A673 (cell line): Measurements from ENCODE around the gene KCNQ1.

ENCODE experiments used
- CTCF ChIP-seq: fragments of 300-800, 200-600 bp; sonication (generic); conservative IDR thresholded peaks from 2 replicates; pipeline ENCODE4 v1.5.1; 2017; ENCODE audit warnings: low read depth, mild to moderate bottlenecking, antibody characterized with exemption, low read length, moderate library complexity, mixed read lengths
- EZH2 ChIP-seq: fragments of 200-600 bp; sonication (generic); IDR thresholded peaks from 2 replicates; pipeline ENCODE4 v1.6.1; 2017; ENCODE audit warnings: borderline replicate concordance, low read depth, mild to moderate bottlenecking, mixed read lengths, antibody characterized with exemption, low read length; ENCODE audit not compliant: poor library complexity, severe bottlenecking

GRCh38 chr11:2442589-2442988 is 2.2 kb upstream of the KCNQ1 start:
- no peak for TF ChIP-seq CTCF
- no peak for TF ChIP-seq EZH2
